KOPT-K1 (cell line): ENCODE results near the gene SEL1L.
A peak's percentile ranks its signal among the peaks of the same experiment; 100 is the strongest.
"Not testable (repeated sequence)": the region's sequence is repeated elsewhere in the genome, so short reads cannot be mapped to it uniquely, and the experiment has no call there.

Experiments used
- H3K27ac ChIP-seq: fragments of 200-600 bp; sonication (generic); 2 replicates; pipeline ENCODE4 v1.5.1; 2016; ENCODE audit warnings: antibody characterized with exemption, mild to moderate bottlenecking, low read depth, low read length; ENCODE audit not compliant: poor library complexity, severe bottlenecking
- H3K36me3 ChIP-seq: fragments of 200-600 bp; sonication (generic); 2 replicates; pipeline ENCODE4 v1.5.1; 2017; ENCODE audit warnings: antibody characterized with exemption, mild to moderate bottlenecking, low read length, moderate library complexity; ENCODE audit not compliant: insufficient read depth
- H3K9me3 ChIP-seq: fragments of 200-600 bp; sonication (generic); 2 replicates; pipeline ENCODE4 v1.5.1; 2017; ENCODE audit warnings: antibody characterized with exemption, low read length, mild to moderate bottlenecking; ENCODE audit not compliant: insufficient read depth, poor library complexity, severe bottlenecking

Gene SEL1L

DNA sequence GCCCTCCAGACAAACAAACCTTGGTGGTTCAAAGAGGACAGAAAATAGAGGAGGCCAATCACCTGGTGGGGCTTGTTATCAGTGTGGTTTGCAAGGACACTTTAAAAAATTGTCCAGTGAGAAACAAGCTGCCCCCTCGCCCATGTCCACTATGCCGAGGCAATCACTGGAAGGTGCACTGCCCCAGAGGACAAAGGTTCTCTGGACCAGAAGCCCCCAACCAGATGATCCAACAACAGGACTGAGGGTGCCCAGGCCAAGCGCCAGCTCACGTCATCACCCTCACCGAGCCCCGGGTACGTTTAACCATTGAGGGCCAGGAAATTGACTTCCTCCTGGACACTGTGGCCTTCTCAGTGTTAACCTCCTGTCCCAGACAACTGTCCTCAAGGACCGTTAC, 17.7 kb downstream of the SEL1L start:
- H3K27ac ChIP-seq, H3K9me3 ChIP-seq: not testable (repeated sequence)
- H3K36me3 ChIP-seq: peaks cover 76% of the 10 kb centered on the region

DNA sequence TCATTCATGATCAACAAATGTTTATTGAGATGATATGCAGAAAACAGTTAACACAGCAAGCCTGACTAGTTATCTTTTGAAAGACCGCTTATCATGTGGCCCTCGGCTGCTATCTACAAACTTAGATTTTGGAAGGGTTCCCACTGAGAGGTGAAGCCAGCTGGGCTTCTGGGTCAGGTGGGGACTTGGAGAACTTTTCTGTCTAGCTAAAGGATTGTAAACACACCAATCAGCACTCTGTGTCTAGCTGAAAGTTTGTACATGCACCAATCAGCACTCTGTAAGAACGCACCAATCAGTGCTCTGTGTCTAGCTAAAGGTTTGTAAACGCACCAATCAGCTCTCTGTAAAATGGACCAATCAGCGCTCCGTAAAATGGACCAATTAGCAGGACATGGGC, 20.8 kb downstream of the SEL1L start:
- H3K9me3 ChIP-seq, H3K27ac ChIP-seq: not testable (repeated sequence)
- peaks cover 74% of the 10 kb centered on the region for H3K36me3 ChIP-seq

DNA sequence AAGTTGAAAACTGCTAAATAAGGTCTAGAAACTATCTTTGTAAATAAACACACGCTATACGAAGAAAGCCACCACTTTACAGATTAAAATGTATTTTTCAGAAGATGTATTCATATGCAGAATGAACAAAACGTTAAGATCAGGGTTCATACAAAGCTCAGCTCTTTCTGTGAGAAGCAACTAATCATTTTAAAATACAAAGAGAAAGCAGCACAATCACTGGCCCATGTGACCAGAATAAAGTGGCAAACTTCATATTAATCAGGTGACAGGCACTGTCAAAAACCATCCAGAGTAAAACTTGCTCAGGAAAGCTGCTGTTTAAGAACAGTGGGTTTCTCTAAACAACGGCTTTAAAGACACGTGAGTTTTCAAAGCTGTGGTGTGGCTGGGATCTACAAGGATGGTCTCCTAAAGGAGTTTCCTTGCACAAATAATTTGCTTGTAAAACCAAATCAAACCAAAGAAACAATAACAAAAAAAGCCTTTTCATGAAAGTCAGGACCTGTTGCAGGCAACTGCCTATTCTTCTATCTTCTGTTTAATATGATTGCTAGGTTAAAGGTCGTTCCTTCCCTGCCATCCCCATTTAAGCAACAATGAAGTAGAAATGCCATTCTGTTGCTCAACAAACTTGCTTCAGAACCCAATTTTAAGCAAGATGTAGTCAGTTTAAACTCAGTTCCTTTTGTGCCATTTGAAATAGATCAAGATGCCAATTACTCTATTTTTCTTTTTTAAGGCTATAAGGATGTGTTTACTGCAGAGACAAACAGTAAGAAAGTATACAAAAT, 22.3 kb downstream of the SEL1L start:
- Histone ChIP-seq H3K36me3 (peaks cover 74% of the 10 kb centered on the region), H3K27ac (no peak overlapping the region), H3K9me3 (no peaks in the 10 kb centered on the region)

DNA sequence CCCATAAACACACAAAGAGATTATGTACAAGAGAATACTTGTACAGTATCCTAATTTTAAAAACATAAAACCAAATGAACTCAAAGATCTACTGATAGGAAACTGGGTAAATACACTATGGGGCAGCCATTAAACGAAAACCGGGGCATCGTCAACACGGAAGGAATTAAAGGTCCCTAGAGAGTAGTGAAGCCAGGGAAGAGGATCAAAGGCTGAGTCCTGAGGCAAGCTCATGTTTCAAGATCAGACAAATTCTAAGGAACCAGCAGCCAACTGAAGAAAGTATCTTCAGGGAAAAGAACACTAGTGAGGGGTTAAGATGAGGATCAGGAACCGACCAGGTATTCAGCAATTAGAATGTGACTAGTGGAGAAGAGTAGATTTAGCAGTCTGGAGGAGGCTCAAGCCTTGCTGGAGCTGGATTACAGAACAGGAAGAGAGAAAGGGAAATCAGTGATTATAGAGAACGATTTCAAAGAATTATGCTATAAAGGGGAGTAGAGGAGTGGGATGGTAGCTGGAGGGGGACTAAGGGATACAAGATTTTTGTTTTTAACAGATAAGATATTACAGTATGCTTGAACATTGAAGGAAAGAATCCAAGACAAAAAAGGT, 23.7 kb downstream of the SEL1L start:
- peaks cover 82% of the 10 kb centered on the region for H3K36me3 ChIP-seq
- H3K9me3 ChIP-seq: no peaks in the 10 kb centered on the region
- no peak overlapping the region for H3K27ac ChIP-seq

- no peaks in the 10 kb centered on the region for H3K9me3 ChIP-seq
- H3K27ac ChIP-seq: no peak overlapping the region
- H3K36me3 ChIP-seq: peaks cover 84% of the 10 kb centered on the region
Observed at GRCh38 chr14:81509321-81509720, 24.3 kb downstream of the SEL1L start.

DNA sequence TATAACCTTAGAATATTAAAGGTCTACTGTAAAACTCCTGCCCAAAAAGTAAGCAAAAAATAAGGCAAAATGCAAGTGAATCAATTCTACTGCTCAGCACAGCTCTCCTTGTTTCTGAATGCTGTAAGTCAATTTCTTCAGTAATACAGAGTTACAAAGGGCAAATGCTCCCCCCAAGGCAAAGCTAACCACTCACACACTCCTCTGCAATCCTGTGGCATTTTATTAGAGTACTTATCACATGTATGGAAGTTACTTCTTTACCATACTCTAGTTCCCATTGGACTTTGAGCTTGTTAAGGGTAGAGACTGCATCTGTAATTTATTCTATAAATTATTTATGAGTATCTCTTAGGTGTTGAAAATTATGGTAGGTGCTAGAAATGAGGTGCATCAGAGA, 27.2 kb downstream of the SEL1L start:
- no peak overlapping the region for H3K27ac ChIP-seq
- H3K9me3 ChIP-seq: no peaks in the 10 kb centered on the region
- H3K36me3 ChIP-seq: peaks cover 83% of the 10 kb centered on the region

DNA sequence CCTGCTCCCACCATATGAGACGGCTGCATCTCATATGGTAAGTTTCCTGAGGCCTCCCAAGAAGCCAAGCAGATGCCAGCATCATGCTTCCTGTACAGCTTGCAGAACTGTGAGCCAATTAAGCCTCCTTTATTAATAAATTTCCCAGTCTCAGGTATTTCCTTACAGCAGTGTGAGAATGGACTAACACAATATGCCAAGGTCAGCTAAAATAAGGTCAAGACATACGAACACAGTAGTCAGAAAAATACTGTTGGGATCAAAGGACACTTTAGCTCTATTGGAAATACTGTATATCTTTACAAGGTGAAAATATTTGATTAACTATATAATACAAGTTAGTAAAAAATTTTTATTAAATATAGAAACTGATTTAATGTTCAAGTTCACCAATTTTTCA, 28.8 kb downstream of the SEL1L start:
- H3K27ac ChIP-seq: no peak overlapping the region
- no peaks in the 10 kb centered on the region for H3K9me3 ChIP-seq
- peaks cover 93% of the 10 kb centered on the region for H3K36me3 ChIP-seq

DNA sequence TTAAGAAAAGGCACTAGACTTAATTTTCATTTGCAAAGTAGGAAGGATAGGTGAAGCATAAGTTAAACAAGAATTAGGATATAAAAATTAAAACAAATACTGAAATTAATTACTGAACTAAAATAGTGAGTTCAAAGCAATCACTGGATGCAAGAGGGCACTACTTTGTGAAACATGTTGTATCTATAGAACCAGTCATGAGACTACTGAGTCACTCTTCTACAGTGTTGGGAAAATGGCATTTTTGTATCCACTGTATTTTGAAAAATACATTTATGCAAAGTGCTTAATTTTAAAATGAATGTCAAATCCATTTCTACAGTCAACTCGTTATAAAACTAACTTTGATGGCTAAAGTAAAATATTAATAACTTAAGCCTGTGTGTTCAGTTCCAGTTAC, 47.9 kb downstream of the SEL1L start:
- H3K36me3 ChIP-seq: peaks cover 98% of the 10 kb centered on the region
- H3K9me3 ChIP-seq: no peaks in the 10 kb centered on the region

DNA sequence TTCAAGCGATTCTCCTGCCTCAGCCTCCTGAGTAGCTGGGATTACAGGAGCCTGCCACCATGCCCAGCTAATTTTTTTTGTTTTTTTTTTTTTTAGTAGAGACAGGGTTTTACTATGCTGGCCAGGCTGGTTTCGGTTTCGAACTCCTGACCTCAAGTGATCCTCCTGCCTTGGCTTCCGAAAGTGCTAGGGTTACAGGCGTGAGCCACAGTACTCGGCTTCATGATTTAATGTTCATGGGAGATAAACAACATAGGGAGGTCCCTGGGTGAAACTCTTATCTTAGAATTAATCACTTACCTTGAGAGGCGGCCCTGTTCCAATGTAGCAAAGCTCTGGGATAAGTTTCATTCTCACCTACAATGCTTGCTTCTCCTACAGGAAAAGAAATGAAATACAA, 48.3 kb downstream of the SEL1L start:
- Histone ChIP-seq H3K27ac (no peak overlapping the region), H3K36me3 (peaks cover 98% of the 10 kb centered on the region), H3K9me3 (no peaks in the 10 kb centered on the region)

More for the DNA sequence above, 47.9 kb downstream of the SEL1L start:
- no peak overlapping the region for H3K27ac ChIP-seq

GRCh38 chr14:81484120-81484519, 49.5 kb downstream of the SEL1L start:
- no peak overlapping the region for H3K27ac ChIP-seq
- no peaks in the 10 kb centered on the region for H3K9me3 ChIP-seq
- peaks cover 94% of the 10 kb centered on the region for H3K36me3 ChIP-seq

- H3K36me3 ChIP-seq: peaks cover 94% of the 10 kb centered on the region
- no peaks in the 10 kb centered on the region for H3K9me3 ChIP-seq
- H3K27ac ChIP-seq: no peak overlapping the region
Observed at GRCh38 chr14:81480741-81481140, 52.9 kb downstream of the SEL1L start.

DNA sequence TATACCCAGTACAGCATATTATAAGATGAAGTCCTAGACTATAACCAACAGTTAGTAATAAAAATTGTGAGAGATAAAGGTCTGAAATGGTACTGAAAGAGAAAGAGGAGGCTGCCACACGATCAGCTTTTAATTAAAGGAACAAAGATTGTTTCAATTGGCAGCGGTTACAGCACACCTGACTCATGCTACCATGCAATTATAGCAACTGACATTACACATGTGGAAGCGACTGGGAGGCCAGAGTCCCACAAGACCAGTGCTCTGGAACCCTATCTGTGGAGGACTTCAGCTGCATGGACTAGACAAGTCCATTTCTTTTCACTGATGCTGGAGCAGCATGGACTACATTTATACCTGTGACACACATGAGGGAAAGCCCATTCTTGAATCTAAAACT, 55.2 kb downstream of the SEL1L start:
- H3K27ac ChIP-seq: no peak overlapping the region
- peaks cover 83% of the 10 kb centered on the region for H3K36me3 ChIP-seq

GRCh38 chr14:81476816-81477215, 56.8 kb downstream of the SEL1L start:
- no peaks in the 10 kb centered on the region for H3K9me3 ChIP-seq
- H3K27ac ChIP-seq: no peak overlapping the region
- H3K36me3 ChIP-seq: peaks cover 73% of the 10 kb centered on the region

More for the DNA sequence above, 55.2 kb downstream of the SEL1L start:
- no peaks in the 10 kb centered on the region for H3K9me3 ChIP-seq

- no peaks in the 10 kb centered on the region for H3K9me3 ChIP-seq
- peak overlapping the region; percentile 58 for H3K27ac ChIP-seq
- peaks cover 57% of the 10 kb centered on the region for H3K36me3 ChIP-seq
Observed at GRCh38 chr14:81474685-81475324, 58.8 kb downstream of the SEL1L start.

DNA sequence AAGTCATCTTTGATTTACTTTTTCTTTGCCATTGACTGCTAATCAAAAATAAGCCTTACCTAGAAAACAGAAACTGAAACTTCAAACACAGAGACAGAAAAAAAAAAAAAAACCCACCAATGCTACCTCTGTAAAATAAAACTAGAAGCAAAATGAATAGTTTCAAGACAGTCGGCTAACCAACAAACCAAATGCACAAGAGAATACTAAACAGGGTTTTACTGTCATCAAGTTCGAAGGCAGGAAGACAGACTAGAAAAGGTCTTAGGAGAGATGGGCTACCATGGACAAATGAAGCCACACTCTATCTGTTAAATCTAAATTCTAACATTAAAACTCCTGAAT, 59.5 kb downstream of the SEL1L start:
- Histone ChIP-seq H3K36me3 (peaks cover 50% of the 10 kb centered on the region), H3K9me3 (no peaks in the 10 kb centered on the region), H3K27ac (peak overlapping the region; percentile 58)
